ENCODE measurements around the gene FAM13A. TPM values are rescaled to one million over a fixed set of nuclear protein-coding genes. Genes with fewer than 3 reads are reported as not detected.

The FAM13A gene
- total and polyA plus RNA-seq, 10 donors, result 2.7 to 24.9 (median 18.3) TPM

- Histone ChIP-seq H3K27ac (no peak overlapping the region), H3K4me1 (no peaks in the 10 kb centered on the region), H3K4me3 (no peak overlapping the region), H3K36me3 (no peaks in the 10 kb centered on the region), H3K9me3 (peaks cover 0 to 7% (median 0%) of the 10 kb centered on the region in 8 donors), H3K27me3 (replicated peaks in 1 of 7) (no peaks in the 10 kb centered on the region)
- no peak for TF ChIP-seq POLR2A (IDR thresholded peaks at IDR 0.05)
- TF ChIP-seq POLR2AphosphoS5 (IDR thresholded peaks at IDR 0.05), result no peak
- no peak for TF ChIP-seq CTCF (IDR thresholded peaks at IDR 0.05 in 8 of 11, conservative IDR thresholded peaks at IDR 0.05 in 3 of 11)
- 72 to 90% (median 80%) methylated on average over 4 of the region's 4 CpGs for WGBS, 5 donors
- intact Hi-C loops (cut with DNase I; ENCODE audit: low total_unique reads), result no loop called here
- no peak for DNase-seq
Measured at GRCh38 chr4:88879991-88880390, 177.0 kb downstream of the FAM13A start.

- H3K27ac ChIP-seq, result no peak overlapping the region
- 82 to 96% (median 94%) methylated on average over 1 of the region's 1 CpG for WGBS, 5 donors
- no peak for DNase-seq
- no peaks in the 10 kb centered on the region for H3K36me3 ChIP-seq
- intact Hi-C loops (cut with DNase I; ENCODE audit: low total_unique reads), result no loop called here
- no peaks in the 10 kb centered on the region for H3K4me1 ChIP-seq
- H3K9me3 ChIP-seq, result peaks cover 0 to 7% (median 0%) of the 10 kb centered on the region in 8 donors
- TF ChIP-seq POLR2AphosphoS5 (IDR thresholded peaks at IDR 0.05), result no peak
- no peak overlapping the region for H3K4me3 ChIP-seq
- no peaks in the 10 kb centered on the region for H3K27me3 ChIP-seq (replicated peaks in 1 of 7)
Measured at GRCh38 chr4:88878642-88879041, 178.3 kb downstream of the FAM13A start.

GRCh38 chr4:88870428-88870827, 186.6 kb downstream of the FAM13A start:
- H3K9me3 ChIP-seq, result peaks cover 0 to 3% (median 0%) of the 10 kb centered on the region in 8 donors
- H3K4me1 ChIP-seq, result no peaks in the 10 kb centered on the region
- intact Hi-C loops (cut with DNase I; ENCODE audit: low total_unique reads), result no loop called here
- H3K27me3 ChIP-seq (replicated peaks in 1 of 7), result peaks cover 0 to 7% (median 0%) of the 10 kb centered on the region in 7 donors
- 90 to 96% (median 94%) methylated on average over 8 to 9 of the region's 9 CpGs for WGBS, 5 donors
- no peak for DNase-seq
- H3K4me3 ChIP-seq, result no peak overlapping the region
- no peak for TF ChIP-seq CTCF (IDR thresholded peaks at IDR 0.05 in 8 of 11, conservative IDR thresholded peaks at IDR 0.05 in 3 of 11)
- TF ChIP-seq POLR2A (IDR thresholded peaks at IDR 0.05), result no peak
- TF ChIP-seq POLR2AphosphoS5 (IDR thresholded peaks at IDR 0.05), result no peak
- H3K27ac ChIP-seq, result no peak overlapping the region
- H3K36me3 ChIP-seq, result no peaks in the 10 kb centered on the region

- H3K4me1 ChIP-seq, result no peaks in the 10 kb centered on the region
- no peak overlapping the region for H3K4me3 ChIP-seq
- no peak overlapping the region for H3K27ac ChIP-seq
- H3K36me3 ChIP-seq, result no peaks in the 10 kb centered on the region
- TF ChIP-seq POLR2AphosphoS5 (IDR thresholded peaks at IDR 0.05) (no peak), CTCF (IDR thresholded peaks at IDR 0.05 in 8 of 11, conservative IDR thresholded peaks at IDR 0.05 in 3 of 11) (no peak)
- intact Hi-C loops (cut with DNase I; ENCODE audit: low total_unique reads), result no loop called here
- H3K27me3 ChIP-seq (replicated peaks in 1 of 7), result peaks cover 0 to 7% (median 0%) of the 10 kb centered on the region in 7 donors
- WGBS, 5 donors, result 92 to 98% (median 95%) methylated on average over 3 of the region's 3 CpGs
- no peak for DNase-seq
- no peaks in the 10 kb centered on the region for H3K9me3 ChIP-seq
Measured at GRCh38 chr4:88868510-88868909, 188.5 kb downstream of the FAM13A start.
